ENCODE measurements around the gene KCNAB2.

GRCh38 chr1:6107409-6108356, 62.0 kb downstream of the KCNAB2 start:
- TF ChIP-seq POLR2AphosphoS5 (IDR thresholded peaks at IDR 0.05; ENCODE audit: low read depth, low read length): no peak
- no peak for TF ChIP-seq POLR2A (IDR thresholded peaks at IDR 0.05; ENCODE audit: low read depth, low read length)

Data from GM12892 (cell line).